Muscle layer of duodenum (tissue), 2 donors: ENCODE results near the gene PI16.
"Not testable (repeated sequence)": the region's sequence is repeated elsewhere in the genome, so short reads cannot be mapped to it uniquely, and the experiment has no call there.

ENCODE experiments used
- H3K27ac ChIP-seq: one replicate; pipeline ENCODE4 v1.7.0; 2013; ENCODE audit warnings: mild to moderate bottlenecking, low read length
- H3K27me3 ChIP-seq: one replicate; pipeline ENCODE4 v1.7.0; 2013; ENCODE audit warnings: low read depth, mild to moderate bottlenecking, control low read depth, low read length
- H3K36me3 ChIP-seq, 2 donors: one replicate each; pipeline ENCODE4 v1.7.0; 2013; ENCODE audit warnings: low read length in 2 of 2, control low read depth in 1 of 2, mild to moderate bottlenecking in 1 of 2; ENCODE audit not compliant: insufficient read depth in 2 of 2, control insufficient read depth in 1 of 2
- H3K4me1 ChIP-seq, 2 donors: one replicate each; pipeline ENCODE4 v1.7.0; 2013; ENCODE audit warnings: low read length in 2 of 2, mild to moderate bottlenecking in 2 of 2, control low read depth in 1 of 2, moderate library complexity in 1 of 2; ENCODE audit not compliant: insufficient read depth in 2 of 2, control insufficient read depth in 1 of 2
- H3K4me3 ChIP-seq, 2 donors: one replicate each; pipeline ENCODE4 v1.7.0; 2013; ENCODE audit warnings: low read length in 2 of 2, low read depth in 1 of 2, mild to moderate bottlenecking in 1 of 2
- H3K9me3 ChIP-seq, 2 donors: one replicate each; pipeline ENCODE4 v1.7.0; 2013; ENCODE audit warnings: low read length in 2 of 2, control low read depth in 1 of 2, mild to moderate bottlenecking in 1 of 2; ENCODE audit not compliant: control insufficient read depth in 1 of 2
- donor health status: healthy.

PI16 gene

GRCh38 chr6:36990401-36990800 is 35.9 kb downstream of the PI16 start:
- not testable (repeated sequence) for H3K27me3 ChIP-seq, H3K4me1 ChIP-seq, H3K36me3 ChIP-seq, H3K4me3 ChIP-seq, H3K27ac ChIP-seq, H3K9me3 ChIP-seq

GRCh38 chr6:36997811-36998722 is 43.5 kb downstream of the PI16 start:
- Histone ChIP-seq H3K27ac (no peak overlapping the region), H3K9me3 (no peaks in the 10 kb centered on the region), H3K36me3 (no peaks in the 10 kb centered on the region), H3K4me3 (no peak overlapping the region), H3K4me1 (peaks cover 0 to 6% of the 10 kb centered on the region in 2 donors), H3K27me3 (no peaks in the 10 kb centered on the region)

GRCh38 chr6:36998723-36999038 is 44.1 kb downstream of the PI16 start:
- no peak overlapping the region for H3K4me3 ChIP-seq
- no peaks in the 10 kb centered on the region for H3K9me3 ChIP-seq
- no peaks in the 10 kb centered on the region for H3K27me3 ChIP-seq
- no peaks in the 10 kb centered on the region for H3K36me3 ChIP-seq
- H3K4me1 ChIP-seq, result peaks cover 0 to 6% of the 10 kb centered on the region in 2 donors
- no peak overlapping the region for H3K27ac ChIP-seq

GRCh38 chr6:36999061-36999750 is 44.7 kb downstream of the PI16 start:
- H3K4me3 ChIP-seq, result no peak overlapping the region
- no peaks in the 10 kb centered on the region for H3K9me3 ChIP-seq
- peaks cover 0 to 6% of the 10 kb centered on the region in 2 donors for H3K4me1 ChIP-seq
- H3K36me3 ChIP-seq, result no peaks in the 10 kb centered on the region
- no peak overlapping the region for H3K27ac ChIP-seq
- no peaks in the 10 kb centered on the region for H3K27me3 ChIP-seq

GRCh38 chr6:36999751-37000125 is 45.2 kb downstream of the PI16 start:
- peaks cover 0 to 6% of the 10 kb centered on the region in 2 donors for H3K4me1 ChIP-seq
- no peak overlapping the region for H3K4me3 ChIP-seq
- H3K36me3 ChIP-seq, result no peaks in the 10 kb centered on the region
- H3K27ac ChIP-seq, result no peak overlapping the region
- no peaks in the 10 kb centered on the region for H3K9me3 ChIP-seq
- H3K27me3 ChIP-seq, result no peaks in the 10 kb centered on the region

- Histone ChIP-seq H3K27me3 (no peaks in the 10 kb centered on the region), H3K4me3 (no peak overlapping the region), H3K4me1 (no peaks in the 10 kb centered on the region), H3K27ac (no peak overlapping the region), H3K9me3 (no peaks in the 10 kb centered on the region), H3K36me3 (no peaks in the 10 kb centered on the region)
These were observed 49.8 kb downstream of the PI16 start for GRCh38 chr6:37004044-37004980.

GRCh38 chr6:37005061-37005810 is 50.7 kb downstream of the PI16 start, which contains the start of gene FGD2:
FGD2 (plus strand) TSS chr6:37005655; CDS start chr6:37005818, 163 bp downstream.
- H3K27ac ChIP-seq, result peak within 1 kb of the TSS; percentile 52
- H3K4me1 ChIP-seq, result no peaks in the 10 kb centered on the region
- peak within 1 kb of the TSS; percentile 33 to 49 for H3K4me3 ChIP-seq
- no peaks in the 10 kb centered on the region for H3K36me3 ChIP-seq
- H3K27me3 ChIP-seq, result no peaks in the 10 kb centered on the region
- H3K9me3 ChIP-seq, result no peaks in the 10 kb centered on the region

GRCh38 chr6:37005827-37006567 is 51.5 kb downstream of the PI16 start:
- Histone ChIP-seq H3K4me3 (peak overlapping the region; percentile 33 to 49), H3K36me3 (no peaks in the 10 kb centered on the region), H3K4me1 (no peaks in the 10 kb centered on the region), H3K9me3 (no peaks in the 10 kb centered on the region), H3K27ac (peak overlapping the region; percentile 52), H3K27me3 (no peaks in the 10 kb centered on the region)

- no peaks in the 10 kb centered on the region for H3K36me3 ChIP-seq
- no peaks in the 10 kb centered on the region for H3K27me3 ChIP-seq
- H3K27ac ChIP-seq, result peak overlapping the region; percentile 16
- no peaks in the 10 kb centered on the region for H3K9me3 ChIP-seq
- no peaks in the 10 kb centered on the region for H3K4me1 ChIP-seq
- H3K4me3 ChIP-seq, result peak overlapping the region; percentile 33 to 49
These were observed 52.3 kb downstream of the PI16 start for GRCh38 chr6:37006793-37007339.
